GM12873 (cell line): ENCODE results near the gene ZNF223.

ENCODE experiments used
- CTCF ChIP-seq: IDR thresholded peaks from 2 replicates; pipeline ENCODE4 v1.5.1; 2012; ENCODE audit warnings: low read depth, mild to moderate bottlenecking, moderate library complexity, low read length, control low read depth; ENCODE audit not compliant: insufficient read depth; ENCODE audit errors: missing control alignments

ZNF223 gene

GRCh38 chr19:44019498-44019897, 32.3 kb upstream of the ZNF223 start:
- TF ChIP-seq CTCF, result no peak

GRCh38 chr19:44021221-44021620, 30.6 kb upstream of the ZNF223 start:
- no peak for TF ChIP-seq CTCF

GRCh38 chr19:44024900-44025216, 27.0 kb upstream of the ZNF223 start:
- TF ChIP-seq CTCF, result no peak

- TF ChIP-seq CTCF, result no peak
These were observed 26.5 kb upstream of the ZNF223 start, which contains the start of gene ZNF222 for GRCh38 chr19:44025217-44025936. ZNF222 (plus strand) TSS chr19:44025379; CDS start chr19:44025437, 58 bp downstream.

GRCh38 chr19:44026622-44027021, 25.2 kb upstream of the ZNF223 start:
- no peak for TF ChIP-seq CTCF

GRCh38 chr19:44032001-44032610, 19.7 kb upstream of the ZNF223 start:
- no peak for TF ChIP-seq CTCF

- no peak for TF ChIP-seq CTCF
These were observed 9.7 kb upstream of the ZNF223 start for GRCh38 chr19:44042147-44042546.
